Mucosa of descending colon (tissue), 3 donors: ENCODE data around the gene MFSD11. TPM values are rescaled to one million over a fixed set of nuclear protein-coding genes. Genes with fewer than 3 reads are reported as not detected.

ENCODE experiments used
- ATAC-seq: fragments of 200-7000 bp; cut with Tn5 transposase; one replicate; pipeline ENCODE4 v1.9.1; 2020; ENCODE audit warnings: mild to moderate bottlenecking, moderate library complexity
- DNase-seq, 3 donors: peaks; one replicate each; pipeline ENCODE4 v3.0.0-alpha.2; 2020
- H3K36me3 ChIP-seq: fragments of 200-600 bp; one replicate; pipeline ENCODE4 v1.8.0; 2021; ENCODE audit warnings: low read depth, mild to moderate bottlenecking
- H3K4me1 ChIP-seq: fragments of 200-600 bp; one replicate; pipeline ENCODE4 v1.8.0; 2021; ENCODE audit warnings: low read depth, mild to moderate bottlenecking
- H3K4me3 ChIP-seq: fragments of 200-600 bp; one replicate; pipeline ENCODE4 v1.8.0; 2021; ENCODE audit warnings: mild to moderate bottlenecking
- H3K9me3 ChIP-seq: fragments of 200-600 bp; one replicate; pipeline ENCODE4 v1.8.0; 2021; ENCODE audit warnings: mild to moderate bottlenecking
- CTCF ChIP-seq: fragments of 200-600 bp; IDR thresholded peaks from one replicate; pipeline ENCODE4 v1.8.0; 2022; ENCODE audit warnings: antibody characterized with exemption, mild to moderate bottlenecking
- intact Hi-C, 2 donors: fragments of 100-400 bp; cut with DNase I in 1 of 2; cut with micrococcal nuclease in 1 of 2; formaldehyde crosslinking; loops; one replicate each; pipeline versions ENCODE4 v1.11.0 to v1.11.1; 2022; cut with DNase I, micrococcal nuclease
- microRNA-seq: library from miRNA; unstranded; fragments of <30 nt; microRNA quantifications from one replicate; pipeline ENCODE4, GENCODE V29; 2019
- total RNA-seq, 3 donors: library from RNA; stranded (reverse); fragmentation: NEBNext Ultra II Directional in 2 of 3; extraction: Animal tissue kit (Norgen Biotek cat#: 25700) in 2 of 3; gene quantifications; one replicate each; pipeline versions ENCODE4 v1.2.1 to v1.2.4, GENCODE V29; 2021 to 2023
- donor health status: DM: no; HTN: no; CAD: no; lungs with moderate emphysema.
- donor health status: DM: no; HTN: no; CAD: no.
- donor health status: DM: no; HTN: yes; CAD: no.

Gene MFSD11
- total RNA-seq, 3 donors from 2014 or later, result 31.2 to 38.2 (median 33.2) TPM

GRCh38 chr17:76820561-76820960 is 82.6 kb downstream of the MFSD11 start:
- ATAC-seq, result no peak
- no peaks in the 10 kb centered on the region for H3K9me3 ChIP-seq
- no peaks in the 10 kb centered on the region for H3K36me3 ChIP-seq
- no peaks in the 10 kb centered on the region for H3K4me1 ChIP-seq
- H3K4me3 ChIP-seq, result no peak overlapping the region
- intact Hi-C loops, result no loop called here
- DNase-seq, result no peak
- TF ChIP-seq CTCF, result no peak

- no peak for ATAC-seq
- intact Hi-C loops, result no loop called here
These were observed 84.4 kb downstream of the MFSD11 start for GRCh38 chr17:76822184-76822778.

GRCh38 chr17:76824093-76824492 is 86.2 kb downstream of the MFSD11 start:
- Histone ChIP-seq H3K4me1 (no peaks in the 10 kb centered on the region), H3K9me3 (no peaks in the 10 kb centered on the region), H3K4me3 (no peak overlapping the region), H3K36me3 (no peaks in the 10 kb centered on the region)
- intact Hi-C loops, result no loop called here
- DNase-seq (no peak), ATAC-seq (no peak)
- no peak for TF ChIP-seq CTCF

More at GRCh38 chr17:76822184-76822778, 84.4 kb downstream of the MFSD11 start:
- H3K4me3 ChIP-seq, result no peak overlapping the region
- no peaks in the 10 kb centered on the region for H3K36me3 ChIP-seq
- DNase-seq, result no peak
- H3K4me1 ChIP-seq, result no peaks in the 10 kb centered on the region
- no peak for TF ChIP-seq CTCF
- H3K9me3 ChIP-seq, result no peaks in the 10 kb centered on the region

GRCh38 chr17:76826330-76827068 is 88.6 kb downstream of the MFSD11 start:
- H3K4me3 ChIP-seq, result no peak overlapping the region
- H3K36me3 ChIP-seq, result no peaks in the 10 kb centered on the region
- no peak for TF ChIP-seq CTCF
- ATAC-seq, result no peak
- intact Hi-C loops, result no loop called here
- H3K9me3 ChIP-seq, result no peaks in the 10 kb centered on the region
- no peaks in the 10 kb centered on the region for H3K4me1 ChIP-seq
- no peak for DNase-seq

- Histone ChIP-seq H3K36me3 (no peaks in the 10 kb centered on the region), H3K9me3 (no peaks in the 10 kb centered on the region), H3K4me1 (no peaks in the 10 kb centered on the region), H3K4me3 (no peak overlapping the region)
- intact Hi-C loops, result no loop called here
- DNase-seq, result no peak
- TF ChIP-seq CTCF, result no peak
- ATAC-seq, result no peak
These were observed 89.8 kb downstream of the MFSD11 start for GRCh38 chr17:76827736-76828135.

Small RNA genes within 50 kb of the gene (microRNA-seq; reads per million reads assigned to microRNA genes)
- 0.93 reads per million for gene MIR636

Other genes starting within 250 kb of the MFSD11 start
- 10 to 100 TPM; 11.2 to 20.8 (median 18.9) TPM for gene RHBDF2, start 236.7 kb upstream of the MFSD11 start, total RNA-seq
- 10 to 100 TPM; 10.6 to 24.0 (median 15.1) TPM for gene CYGB, start 200.4 kb upstream of the MFSD11 start, total RNA-seq
- 1 to 10 TPM; 1.0 to 4.8 (median 1.6) TPM for gene PRCD, start 198.1 kb upstream of the MFSD11 start, total RNA-seq
- gene ST6GALNAC2, start 152.3 kb upstream of the MFSD11 start, total RNA-seq, result 10 to 100 TPM in 1 of 3 donors, 1 to 10 TPM in 2; 3.7 to 11.1 (median 4.3) TPM
- 100 to 1,000 TPM in 2 of 3 donors, 10 to 100 TPM in 1; 90.2 to 363 (median 336) TPM for gene ST6GALNAC1, start 94.4 kb upstream of the MFSD11 start, total RNA-seq
- gene MXRA7, start 27.2 kb upstream of the MFSD11 start, total RNA-seq, result 100 to 1,000 TPM in 1 of 3 donors, 10 to 100 TPM in 2; 11.4 to 214 (median 24.5) TPM
- 10 to 100 TPM; 27.0 to 56.3 (median 30.3) TPM for gene JMJD6, start 11.5 kb upstream of the MFSD11 start, total RNA-seq
- gene METTL23, start 11.3 kb upstream of the MFSD11 start, total RNA-seq, result 10 to 100 TPM; 22.5 to 30.4 (median 28.7) TPM
- 100 to 1,000 TPM; 130 to 166 (median 134) TPM for gene SRSF2, start 788 bp upstream of the MFSD11 start, total RNA-seq
- under 1 TPM; 0.17 to 0.65 (median 0.44) TPM for gene MGAT5B, start 130.3 kb downstream of the MFSD11 start, total RNA-seq